NCI-H524 treated with DMSO at 0.1 percent for 48 hours (cell line): ENCODE measurements around the gene GNA15.
A peak's percentile ranks its signal among the peaks of the same experiment; 100 is the strongest.

ENCODE experiments used
- DNase-seq: peaks from one replicate; lab custom pipeline; 2025; lab: John Stamatoyannopoulos, UW

GNA15 gene

DNA sequence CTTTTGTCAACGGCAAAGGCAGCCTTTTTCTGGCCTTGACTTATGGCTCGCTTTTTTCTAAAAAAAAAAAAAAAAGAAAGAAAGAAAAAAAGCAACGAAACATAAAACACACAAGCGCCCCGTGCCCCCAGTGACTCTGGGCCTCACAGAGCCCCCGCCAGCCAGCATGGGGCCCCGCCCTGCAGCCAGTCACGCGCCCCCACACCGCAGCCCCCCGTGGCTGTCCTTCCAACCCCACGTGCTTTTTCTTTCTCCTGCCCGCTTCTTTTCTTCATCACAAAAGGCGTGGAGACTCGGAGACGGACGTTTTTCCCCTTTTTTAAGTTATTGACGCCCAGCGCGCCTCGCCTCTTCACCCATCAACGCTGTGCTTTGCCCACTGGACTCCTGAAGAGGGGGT, 14.4 kb upstream of the GNA15 start:
- DNase-seq = no peak

DNA sequence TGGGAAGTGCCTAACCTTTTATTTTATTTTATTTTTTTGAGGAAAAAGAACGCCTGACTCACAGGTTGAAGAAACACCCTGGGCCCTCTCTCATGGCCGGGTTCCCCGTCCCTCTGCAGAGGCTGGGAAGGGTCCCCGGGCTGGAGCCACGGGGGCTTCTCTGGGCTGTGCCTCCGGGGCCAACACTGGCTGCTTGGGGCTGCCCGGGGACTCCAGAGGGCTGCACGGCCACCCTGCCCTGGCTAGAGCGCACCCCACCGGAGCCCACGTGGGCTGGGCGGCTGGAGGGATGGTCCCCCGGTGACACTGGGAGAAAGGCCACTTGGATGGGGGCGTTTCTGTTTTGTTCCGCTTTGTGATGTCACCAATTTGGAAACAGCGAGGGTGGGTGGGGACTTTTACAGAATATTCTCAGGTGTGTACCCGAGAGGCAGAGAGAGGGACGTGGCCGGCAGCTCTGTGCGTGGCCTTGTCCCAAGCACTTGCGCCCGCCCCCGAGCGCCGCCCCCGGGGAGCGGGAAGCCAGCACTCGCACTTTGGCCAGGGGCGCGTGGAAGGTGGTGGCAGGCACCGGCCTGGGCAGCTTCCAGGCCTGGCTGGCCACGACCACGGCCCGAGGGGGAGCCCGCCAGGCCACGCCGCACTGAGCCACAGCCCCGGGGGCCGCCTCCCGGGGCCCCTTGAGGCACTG, 13.9 kb upstream of the GNA15 start:
- no peak for DNase-seq

DNA sequence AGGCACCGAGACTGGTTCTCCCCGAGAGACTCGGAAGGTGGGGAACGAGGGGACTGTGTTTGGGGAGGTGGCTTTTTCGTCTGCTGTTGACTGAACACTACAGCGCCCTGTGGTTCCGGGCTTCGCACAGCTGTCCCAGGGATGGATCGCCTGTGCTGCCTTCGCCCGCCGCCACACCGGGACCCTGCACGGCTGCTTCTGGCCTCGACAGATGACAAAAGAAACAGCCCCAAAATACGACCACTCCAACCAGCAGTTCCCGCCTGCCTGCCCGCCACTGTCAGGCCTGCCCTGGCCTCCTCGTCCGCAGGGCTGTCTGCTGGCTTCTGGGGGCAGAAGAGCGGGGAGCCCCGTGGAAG, 13.3 kb upstream of the GNA15 start:
- DNase-seq = no peak

GRCh38 chr19:3123088-3123721, 12.6 kb upstream of the GNA15 start:
- no peak for DNase-seq

GRCh38 chr19:3123956-3124355, 11.9 kb upstream of the GNA15 start:
- DNase-seq = no peak

- DNase-seq = no peak
Measured at GRCh38 chr19:3124630-3125029, 11.2 kb upstream of the GNA15 start.

GRCh38 chr19:3125900-3126524, 9.8 kb upstream of the GNA15 start:
- no peak for DNase-seq

DNA sequence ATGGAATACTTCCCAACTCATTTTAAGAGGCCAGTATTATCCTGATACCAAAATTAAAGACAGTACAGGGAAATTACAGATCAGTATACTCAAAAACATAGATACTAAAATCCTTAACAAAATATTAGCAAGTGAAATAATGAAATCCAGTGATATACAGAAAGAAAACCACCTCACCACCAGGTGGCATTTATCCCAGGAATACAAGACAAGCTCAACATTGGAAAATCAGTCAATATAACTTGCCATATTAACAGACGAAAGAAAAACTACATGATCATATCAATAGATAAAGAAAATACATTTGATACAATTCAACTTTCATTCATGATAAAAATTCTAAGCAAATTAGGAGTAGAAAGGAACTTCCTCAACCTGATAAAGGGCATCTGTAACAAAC, 6.7 kb upstream of the GNA15 start:
- no peak for DNase-seq

DNA sequence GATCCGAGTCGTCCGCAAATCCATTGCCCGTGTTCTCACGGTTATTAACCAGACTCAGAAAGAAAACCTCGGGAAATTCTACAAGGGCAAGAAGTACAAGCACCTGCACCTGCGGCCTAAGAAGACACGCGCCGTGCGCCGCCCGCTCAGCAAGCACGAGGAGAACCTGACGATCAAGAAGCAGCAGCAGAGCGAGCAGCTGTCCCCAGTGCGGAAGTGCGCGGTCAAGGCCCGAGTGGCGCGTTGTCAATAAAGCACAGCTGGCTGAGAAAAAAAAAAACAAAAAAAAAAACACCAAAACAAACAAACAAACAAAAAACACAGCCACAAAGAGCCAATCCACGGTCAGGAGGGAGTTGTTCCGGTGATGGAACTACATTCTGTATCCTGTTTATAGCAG, 4.7 kb upstream of the GNA15 start:
- no peak for DNase-seq

DNA sequence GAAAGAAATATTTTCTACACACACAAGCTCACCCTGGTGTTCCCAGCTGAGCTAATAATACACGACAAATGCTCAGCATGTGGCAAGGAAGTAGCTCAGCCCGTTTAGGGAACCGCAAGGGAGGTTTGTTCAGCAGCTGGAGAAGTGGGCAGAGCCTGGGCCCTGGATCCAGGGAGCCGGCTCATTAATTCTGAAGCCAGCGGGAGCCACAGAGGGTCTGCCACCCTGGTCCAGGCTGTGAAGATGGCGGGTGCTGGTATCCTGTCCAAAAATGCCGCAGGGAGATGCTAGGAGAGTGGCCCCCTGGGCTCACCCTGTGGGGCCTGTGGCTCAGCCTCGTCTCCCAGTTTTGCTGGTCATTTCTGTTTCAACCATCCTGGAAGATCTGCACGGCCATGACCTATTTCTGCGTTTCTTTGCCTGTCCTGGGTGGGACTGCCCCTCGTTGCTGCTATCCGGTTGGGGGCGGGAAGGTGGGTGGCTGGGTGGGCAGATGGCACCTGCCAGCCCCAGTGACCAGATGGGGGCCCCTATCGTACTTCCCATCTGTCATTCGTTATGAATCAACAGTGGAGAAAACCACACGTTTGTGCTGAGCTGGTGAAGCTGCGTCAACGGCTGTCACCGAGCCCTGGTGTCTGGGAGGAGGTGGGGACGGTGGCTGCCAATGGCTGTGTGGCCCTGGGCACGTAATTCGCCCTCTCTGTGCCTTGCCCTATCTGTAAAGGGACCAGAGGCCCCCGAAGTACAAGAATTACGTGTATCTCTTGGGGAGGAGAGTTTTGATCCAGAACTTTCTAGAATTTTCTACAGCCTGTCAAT, 2.7 kb upstream of the GNA15 start:
- DNase-seq = peak; percentile 87

DNA sequence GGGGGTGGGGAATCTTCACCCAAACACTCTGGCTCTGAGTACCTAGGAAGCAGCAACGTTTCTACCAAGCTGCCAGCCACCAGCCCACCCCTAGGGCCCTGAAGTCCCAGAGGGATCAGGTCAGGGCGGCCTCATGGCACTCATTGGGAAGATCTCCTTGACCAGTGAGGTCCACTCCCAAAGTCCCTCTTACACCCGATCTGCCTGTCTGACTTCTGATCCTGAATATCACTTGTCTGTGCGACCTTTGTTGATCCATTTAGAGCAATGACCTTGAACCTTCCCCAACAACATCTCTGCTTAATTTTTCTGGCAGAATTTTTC, 2.1 kb upstream of the GNA15 start:
- no peak for DNase-seq

DNA sequence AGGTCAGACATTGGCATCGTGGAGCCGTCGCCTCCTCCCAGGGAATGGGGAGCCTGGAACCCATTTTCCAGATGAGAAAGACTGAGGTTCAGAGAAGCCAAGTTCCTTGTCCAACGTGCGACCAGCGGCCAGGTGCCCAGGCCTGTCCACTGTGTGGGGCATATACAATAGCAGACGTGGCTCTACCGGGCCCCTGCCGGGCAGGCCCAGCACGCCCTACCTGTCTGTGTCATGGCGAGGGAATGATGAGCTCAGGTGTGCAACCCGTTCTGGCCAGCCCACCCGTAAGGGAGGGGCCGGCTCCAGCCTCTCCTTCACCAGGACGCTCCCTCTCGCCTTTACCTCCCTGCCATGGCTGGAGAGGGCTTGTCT, 837 bp downstream of the GNA15 start:
- DNase-seq = no peak

DNA sequence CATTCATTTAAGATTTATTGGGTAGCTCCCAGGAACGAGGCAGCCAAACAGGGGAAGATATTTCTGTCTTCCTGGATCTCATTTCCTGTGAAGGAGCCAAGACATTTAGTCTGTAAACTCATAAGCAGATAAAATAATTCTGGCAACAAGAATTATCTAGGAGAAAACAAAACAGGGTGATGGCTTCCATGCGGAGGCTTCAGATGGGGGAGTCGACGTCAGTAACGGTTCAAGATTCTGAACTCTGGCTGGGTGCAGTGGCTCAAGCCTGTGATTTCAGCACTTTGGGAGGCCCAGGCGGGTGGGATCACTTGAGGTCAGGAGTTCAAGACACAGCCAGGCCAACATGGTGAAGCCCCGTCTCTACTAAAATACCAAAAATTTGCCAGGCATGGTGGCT, 1.3 kb downstream of the GNA15 start:
- no peak for DNase-seq

DNA sequence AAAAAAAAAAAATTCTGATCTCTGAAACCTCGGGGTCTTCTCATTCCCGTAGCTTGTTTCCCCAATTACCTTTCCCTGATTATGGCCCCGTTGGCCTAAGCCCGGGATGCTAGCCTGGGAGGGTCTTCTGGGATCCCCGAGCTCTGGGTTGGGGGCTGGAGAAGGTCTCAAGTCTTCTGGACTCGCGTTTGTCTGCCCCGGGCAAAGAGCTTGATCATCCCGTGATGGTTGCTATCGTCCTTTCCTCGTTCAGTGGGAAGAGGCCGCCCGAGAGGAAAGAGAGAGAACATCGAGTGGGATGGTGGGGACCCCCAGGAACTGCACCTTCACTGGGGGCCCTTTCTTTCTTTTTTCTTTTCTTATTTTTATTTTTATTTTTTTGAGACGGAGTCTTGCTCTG, 2.4 kb downstream of the GNA15 start:
- DNase-seq = no peak

GRCh38 chr19:3140667-3141038, 4.8 kb downstream of the GNA15 start:
- DNase-seq = no peak

DNA sequence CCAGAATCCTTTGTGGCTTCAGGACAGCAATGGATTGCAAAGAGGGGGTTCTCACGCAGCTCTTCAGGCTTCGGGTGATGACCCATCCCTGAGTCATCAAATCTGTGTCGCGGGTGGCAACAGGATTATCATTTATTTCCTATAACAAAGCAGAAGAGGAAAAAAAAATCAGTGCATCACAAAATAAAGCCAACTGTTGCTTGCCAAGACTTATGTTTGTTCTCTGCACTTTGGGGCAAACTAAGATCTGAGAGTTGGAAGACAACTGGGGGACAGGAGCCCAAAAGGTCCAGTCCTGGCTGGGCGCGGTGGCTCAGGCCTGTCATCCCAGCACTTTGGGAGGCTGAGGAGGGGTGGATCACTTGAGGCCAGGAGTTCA, 6.4 kb downstream of the GNA15 start:
- no peak for DNase-seq

DNA sequence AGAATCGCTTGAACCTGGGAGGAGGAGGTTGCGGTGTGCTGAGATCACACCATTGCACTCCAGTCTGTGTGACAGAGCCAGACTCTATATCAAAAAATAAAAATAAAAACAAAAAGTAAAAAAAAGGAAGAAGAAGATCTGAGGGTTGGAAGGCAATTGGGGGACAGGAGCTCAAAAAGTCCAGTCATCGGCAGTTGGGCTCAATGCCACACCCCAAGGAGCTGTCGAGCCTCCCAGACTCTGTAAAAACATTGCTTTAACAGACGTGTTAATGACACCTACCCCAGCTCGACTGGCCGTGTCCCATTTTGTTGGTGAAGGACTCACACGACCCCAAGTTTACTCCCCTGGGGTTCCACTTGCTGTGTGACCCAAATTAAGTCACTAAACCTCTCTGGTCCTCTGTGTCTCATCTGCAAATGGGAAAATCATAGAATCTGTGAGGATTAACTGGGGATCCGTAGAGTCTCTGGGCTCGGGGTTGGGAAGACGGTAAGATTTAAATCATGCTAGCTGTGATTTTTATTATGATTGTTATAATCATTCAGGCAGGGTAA, 7.0 kb downstream of the GNA15 start:
- no peak for DNase-seq

DNA sequence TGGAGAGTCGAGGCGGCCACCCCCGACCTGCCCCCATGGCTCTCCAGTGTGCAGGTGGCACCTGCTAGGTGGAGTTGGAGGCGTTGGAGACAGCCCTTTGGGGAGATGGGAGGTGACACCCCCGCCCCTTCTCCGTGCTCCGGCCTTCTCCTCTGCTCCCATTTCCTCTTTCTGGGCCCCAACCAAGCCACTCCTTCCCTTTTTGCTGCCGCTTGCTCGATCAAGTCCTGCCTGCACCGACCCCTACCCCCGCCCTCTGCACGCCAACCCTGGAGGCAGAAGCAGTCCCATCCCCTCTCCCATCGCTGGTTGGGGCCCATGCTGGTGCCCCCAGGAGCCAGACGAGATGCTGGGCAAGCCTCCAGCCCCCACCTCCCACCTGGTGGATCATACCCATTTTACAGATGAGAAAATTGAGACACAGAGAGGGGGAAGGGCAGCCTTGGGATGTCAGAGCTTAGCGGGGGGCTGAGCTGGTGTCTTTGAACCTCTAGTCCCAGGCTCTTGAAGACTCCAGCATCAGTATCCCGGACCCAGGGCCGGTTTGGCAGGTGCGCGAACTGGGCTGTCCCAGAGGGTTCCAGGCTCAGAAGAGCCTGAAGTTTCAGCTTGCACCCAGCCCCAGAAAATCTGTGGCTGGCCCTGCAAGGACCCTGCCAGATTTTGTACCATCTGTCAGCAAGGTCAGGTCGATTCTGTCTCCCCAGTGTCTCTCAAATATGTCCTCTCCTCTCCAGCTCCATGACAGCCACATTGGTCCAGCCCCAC, 10.3 kb downstream of the GNA15 start:
- DNase-seq = no peak

DNA sequence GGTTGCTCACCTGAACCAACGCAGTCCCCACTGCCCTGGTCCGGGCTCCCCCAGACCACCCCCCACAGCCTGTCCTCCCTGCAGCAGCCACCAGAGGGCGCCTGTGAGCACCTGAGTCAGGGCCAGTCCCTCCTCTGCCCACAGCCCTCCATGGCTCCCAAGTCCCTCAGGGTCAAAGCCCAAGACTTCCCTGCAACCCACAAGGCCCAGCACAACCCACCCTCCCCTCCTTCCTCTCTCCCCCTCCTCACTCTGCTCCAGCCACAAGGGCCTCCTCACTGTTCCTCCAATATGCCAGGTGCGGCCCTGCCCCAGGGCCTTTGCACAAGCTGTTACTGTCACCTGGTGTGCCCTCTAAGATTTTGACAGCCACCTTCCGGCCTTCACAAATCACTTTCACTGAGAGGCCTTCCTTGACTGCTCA, 10.9 kb downstream of the GNA15 start:
- DNase-seq = no peak

GRCh38 chr19:3148503-3148902, 12.7 kb downstream of the GNA15 start:
- no peak for DNase-seq

GRCh38 chr19:3149089-3149488, 13.3 kb downstream of the GNA15 start:
- no peak for DNase-seq
